HG03469 (cell line): Measurements from ENCODE around the gene MYO16.
"Not testable (repeated sequence)": the region's sequence is repeated elsewhere in the genome, so short reads cannot be mapped to it uniquely, and the experiment has no call there.

Experiments
- ATAC-seq: cut with Tn5 transposase; IDR thresholded peaks from one replicate; pipeline ENCODE4 v1.9.1; 2021; ENCODE audit warnings: mild to moderate bottlenecking, moderate library complexity, moderate number of reproducible peaks; ENCODE audit not compliant: unreplicated experiment

Gene MYO16

GRCh38 chr13:108860418-108860817, 231.0 kb downstream of the MYO16 start:
- ATAC-seq = no peak

- no peak for ATAC-seq
Observed at GRCh38 chr13:108877300-108877699, 247.9 kb downstream of the MYO16 start.

GRCh38 chr13:108878732-108879131, 249.3 kb downstream of the MYO16 start:
- ATAC-seq = no peak

- no peak for ATAC-seq
Observed at GRCh38 chr13:108889324-108889984, 260.0 kb downstream of the MYO16 start.

GRCh38 chr13:108895220-108895704, 265.9 kb downstream of the MYO16 start:
- ATAC-seq = peak; percentile 30

- ATAC-seq = no peak
Observed at GRCh38 chr13:108897955-108898354, 268.5 kb downstream of the MYO16 start.

GRCh38 chr13:108902405-108903155, 273.2 kb downstream of the MYO16 start:
- ATAC-seq = no peak

GRCh38 chr13:108903613-108904012, 274.2 kb downstream of the MYO16 start:
- ATAC-seq = no peak

GRCh38 chr13:108911807-108912206, 282.4 kb downstream of the MYO16 start:
- no peak for ATAC-seq

GRCh38 chr13:108913731-108914130, 284.3 kb downstream of the MYO16 start:
- ATAC-seq = not testable (repeated sequence)

GRCh38 chr13:108915095-108915633, 285.8 kb downstream of the MYO16 start:
- no peak for ATAC-seq

GRCh38 chr13:108915634-108916512, 286.5 kb downstream of the MYO16 start:
- ATAC-seq = peak; percentile 83

GRCh38 chr13:108917581-108917980, 288.2 kb downstream of the MYO16 start:
- no peak for ATAC-seq

GRCh38 chr13:108919036-108919907, 289.9 kb downstream of the MYO16 start:
- no peak for ATAC-seq

GRCh38 chr13:108920137-108920536, 290.7 kb downstream of the MYO16 start:
- no peak for ATAC-seq

GRCh38 chr13:108921238-108921637, 291.8 kb downstream of the MYO16 start:
- ATAC-seq = no peak

GRCh38 chr13:108922108-108922507, 292.7 kb downstream of the MYO16 start:
- ATAC-seq = no peak

- no peak for ATAC-seq
Observed at GRCh38 chr13:108923386-108924047, 294.1 kb downstream of the MYO16 start.

GRCh38 chr13:108924134-108924533, 294.7 kb downstream of the MYO16 start:
- no peak for ATAC-seq
